Measurements from ENCODE around the gene ANKRD63. TPM values are rescaled to one million over a fixed set of nuclear protein-coding genes. Genes with fewer than 3 reads are reported as not detected.
A peak's percentile ranks its signal among the peaks of the same experiment; 100 is the strongest.

The ANKRD63 gene
- total and polyA plus RNA-seq, 2 of the 8 experiments (the other 6 are each of a cell fraction or from before 2014, with no cell fraction given) = 0.18 to 0.26 TPM

DNA sequence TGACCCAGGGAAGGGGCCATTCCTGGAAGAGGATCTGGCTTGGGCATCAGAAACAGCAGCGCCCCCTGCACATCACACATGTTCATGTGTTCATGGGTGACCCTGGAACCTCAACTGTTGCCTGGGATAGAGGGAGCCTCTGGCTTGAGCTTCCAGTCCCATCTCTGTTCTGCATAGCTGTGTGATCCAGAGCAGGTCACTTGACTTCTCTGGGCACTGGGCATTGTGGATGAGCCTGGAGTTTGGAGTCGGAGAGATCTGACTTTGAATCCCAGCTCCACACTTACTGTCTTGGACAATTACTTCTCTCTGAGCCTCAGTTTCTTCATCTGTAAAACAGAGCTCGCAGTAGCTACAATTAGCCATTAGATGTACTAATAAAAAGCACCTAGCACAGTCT is 28.4 kb downstream of the ANKRD63 start:
- Histone ChIP-seq H2AK5ac (ENCODE audit: low read depth, low read length) (no peak overlapping the region), H3K9ac (replicated peaks in 1 of 4; ENCODE audit: extremely low read depth in 1 of 4, low read depth in 3 of 4, low read length in 3 of 4) (no peak overlapping the region), H3K4ac (replicated peaks; ENCODE audit: insufficient read length, low read depth, low read length) (no peak overlapping the region), H3K14ac (ENCODE audit: insufficient read length) (no peak overlapping the region), H2BK12ac (ENCODE audit: low read depth, low read length) (no peak overlapping the region), H4K5ac (ENCODE audit: insufficient read length, low read depth, low read length) (no peak overlapping the region), H2BK120ac (replicated peaks; ENCODE audit: low read depth, low read length) (no peak overlapping the region), H3K27me3 (replicated peaks in 1 of 4; ENCODE audit: control insufficient read depth in 3 of 4, extremely low read depth in 1 of 4, insufficient read depth in 3 of 4, low read length in 3 of 4) (peaks cover 11 to 41% (median 32%) of the 10 kb centered on the region in 4 experiments), H3K23me2 (ENCODE audit: low read depth, low read length) (peaks cover 7% of the 10 kb centered on the region; the same call in 1 of the 2 replicates), H4K20me1 (replicated peaks in 1 of 2; ENCODE audit: control insufficient read depth in 1 of 2, insufficient read depth in 2 of 2, low read length in 2 of 2) (no peaks in the 10 kb centered on the region), H2BK20ac (ENCODE audit: low read length) (no peak overlapping the region), H3K18ac (ENCODE audit: extremely low read depth, low read length) (no peak overlapping the region), H3K27ac (ENCODE audit: low read depth, low read length) (no peak overlapping the region), H3K4me3 (ENCODE audit: extremely low read depth in 1 of 4, insufficient read depth in 2 of 4, low read depth in 3 of 4, low read length in 4 of 4) (no peak overlapping the region), H3K9me3 (ENCODE audit: insufficient read depth in 2 of 2, low read depth in 1 of 2, low read length in 1 of 2) (no peaks in the 10 kb centered on the region), H4K91ac (replicated peaks; ENCODE audit: insufficient read length, low read length) (no peak overlapping the region), H3K4me1 (replicated peaks in 1 of 4; ENCODE audit: control insufficient read depth in 3 of 4, insufficient read depth in 4 of 4, low read length in 3 of 4) (peaks cover 0 to 24% (median 14%) of the 10 kb centered on the region in 4 experiments; a peak in 6 of 7 replicates), H2AFZ (ENCODE audit: low read length) (no peak overlapping the region), H3K23ac (ENCODE audit: insufficient read length) (no peak overlapping the region), H3K36me3 (ENCODE audit: control insufficient read depth in 2 of 4, insufficient read depth in 4 of 4, low read length in 3 of 4) (no peaks in the 10 kb centered on the region), H3K79me2 (ENCODE audit: control insufficient read depth in 1 of 2, insufficient read depth in 2 of 2, low read length in 2 of 2) (no peaks in the 10 kb centered on the region), H3K79me1 (ENCODE audit: low read depth, low read length) (no peaks in the 10 kb centered on the region; the same call in 1 of the 2 replicates), H4K8ac (ENCODE audit: extremely low read depth, insufficient read depth, low read length) (no peak overlapping the region), H3K4me2 (ENCODE audit: insufficient read depth in 1 of 2, low read depth in 2 of 2, low read length in 2 of 2) (no peak overlapping the region), H3K56ac (replicated peaks; ENCODE audit: insufficient read length, low read depth, low read length) (no peak overlapping the region), H2BK15ac (ENCODE audit: low read length) (no peak overlapping the region), H2BK5ac (ENCODE audit: low read depth, low read length) (no peak overlapping the region)
- POLR2A ChIA-PET (ENCODE audit: partially characterized antibody) = interaction anchor here (1.1 to 1.8 kb wide), 4 partner anchors 8 to 18 kb away, joined by 3 to 6 read pairs (median 6); partner anchors contain the start of gene PAK6
- CTCF ChIA-PET (ENCODE audit: partially characterized antibody) = interaction anchor here (1.0 to 46.3 kb wide), 16 partner anchors 6 to 214 kb away, joined by 3 to 1340 read pairs (median 4); partner anchors contain the start of gene PAK6
- no peak for FAIRE-seq
- DNase-seq (ENCODE audit: low read depth in 1 of 2, low spot score in 2 of 2) = no peak
- TF ChIP-seq, protein P1, sequence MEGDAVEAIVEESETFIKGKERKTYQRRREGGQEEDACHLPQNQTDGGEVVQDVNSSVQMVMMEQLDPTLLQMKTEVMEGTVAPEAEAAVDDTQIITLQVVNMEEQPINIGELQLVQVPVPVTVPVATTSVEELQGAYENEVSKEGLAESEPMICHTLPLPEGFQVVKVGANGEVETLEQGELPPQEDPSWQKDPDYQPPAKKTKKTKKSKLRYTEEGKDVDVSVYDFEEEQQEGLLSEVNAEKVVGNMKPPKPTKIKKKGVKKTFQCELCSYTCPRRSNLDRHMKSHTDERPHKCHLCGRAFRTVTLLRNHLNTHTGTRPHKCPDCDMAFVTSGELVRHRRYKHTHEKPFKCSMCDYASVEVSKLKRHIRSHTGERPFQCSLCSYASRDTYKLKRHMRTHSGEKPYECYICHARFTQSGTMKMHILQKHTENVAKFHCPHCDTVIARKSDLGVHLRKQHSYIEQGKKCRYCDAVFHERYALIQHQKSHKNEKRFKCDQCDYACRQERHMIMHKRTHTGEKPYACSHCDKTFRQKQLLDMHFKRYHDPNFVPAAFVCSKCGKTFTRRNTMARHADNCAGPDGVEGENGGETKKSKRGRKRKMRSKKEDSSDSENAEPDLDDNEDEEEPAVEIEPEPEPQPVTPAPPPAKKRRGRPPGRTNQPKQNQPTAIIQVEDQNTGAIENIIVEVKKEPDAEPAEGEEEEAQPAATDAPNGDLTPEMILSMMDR (IDR thresholded peaks at IDR 0.05; ENCODE audit: control extremely low read depth in 1 of 3, insufficient read depth in 1 of 3, low read depth in 1 of 3, low read length in 3 of 3) = peak; percentile 18 to 35 (median 24)
- TF ChIP-seq SIRT6 (IDR thresholded peaks at IDR 0.05; ENCODE audit: low read length) = no peak
- TF ChIP-seq, protein P2, sequence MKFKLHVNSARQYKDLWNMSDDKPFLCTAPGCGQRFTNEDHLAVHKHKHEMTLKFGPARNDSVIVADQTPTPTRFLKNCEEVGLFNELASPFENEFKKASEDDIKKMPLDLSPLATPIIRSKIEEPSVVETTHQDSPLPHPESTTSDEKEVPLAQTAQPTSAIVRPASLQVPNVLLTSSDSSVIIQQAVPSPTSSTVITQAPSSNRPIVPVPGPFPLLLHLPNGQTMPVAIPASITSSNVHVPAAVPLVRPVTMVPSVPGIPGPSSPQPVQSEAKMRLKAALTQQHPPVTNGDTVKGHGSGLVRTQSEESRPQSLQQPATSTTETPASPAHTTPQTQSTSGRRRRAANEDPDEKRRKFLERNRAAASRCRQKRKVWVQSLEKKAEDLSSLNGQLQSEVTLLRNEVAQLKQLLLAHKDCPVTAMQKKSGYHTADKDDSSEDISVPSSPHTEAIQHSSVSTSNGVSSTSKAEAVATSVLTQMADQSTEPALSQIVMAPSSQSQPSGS (IDR thresholded peaks at IDR 0.05; ENCODE audit: low read length) = no peak
- WGBS, 2 experiments (ENCODE audit: extremely low coverage in 1 of 2, insufficient coverage in 1 of 2, insufficient read length in 1 of 2, insufficient replicate concordance in 2 of 2, low coverage in 1 of 2, low lambda C conversion rate in 2 of 2, missing lambda C conversion rate in 1 of 2) = 95% methylated on average over 3 of the region's 3 CpGs; no CpG with 5 or more reads in 1 of the 2 experiments

Data from H1 (cell line).